AG20443 (cell line): ENCODE data around the gene ZNF672.

ENCODE experiments used
- DNase-seq: peaks from one replicate; pipeline ENCODE4 v3.0.0; 2012; ENCODE audit warnings: low spot score, mixed read lengths

Gene ZNF672

DNA sequence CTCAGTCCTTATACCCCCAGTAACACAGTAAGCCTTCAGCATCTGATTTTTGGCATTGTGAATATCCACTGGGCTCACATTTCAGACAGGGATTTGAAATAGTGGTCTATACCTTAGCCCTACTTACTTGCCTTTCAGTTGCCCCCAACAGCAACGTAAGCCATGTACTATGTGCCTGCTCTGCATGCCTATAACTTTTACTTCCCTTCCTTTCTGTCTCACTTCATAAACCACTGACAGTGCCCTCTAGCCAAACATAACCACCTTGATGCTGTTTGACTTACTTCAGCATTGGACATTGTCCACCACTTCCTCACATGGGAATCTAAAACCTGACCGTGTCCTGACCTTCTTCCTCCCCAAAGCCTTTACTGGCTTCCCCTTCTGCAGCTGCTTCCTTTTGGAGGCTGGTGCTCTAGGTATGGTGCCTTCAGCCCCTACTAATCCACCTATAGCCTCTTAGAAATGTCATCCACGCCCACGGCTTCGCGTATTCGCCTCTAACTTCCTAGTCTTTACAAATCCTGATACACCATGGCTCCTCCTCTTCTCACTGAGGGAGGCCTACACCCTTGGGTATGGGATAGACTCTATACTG is 3.6 kb upstream of the ZNF672 start:
- no peak for DNase-seq

DNA sequence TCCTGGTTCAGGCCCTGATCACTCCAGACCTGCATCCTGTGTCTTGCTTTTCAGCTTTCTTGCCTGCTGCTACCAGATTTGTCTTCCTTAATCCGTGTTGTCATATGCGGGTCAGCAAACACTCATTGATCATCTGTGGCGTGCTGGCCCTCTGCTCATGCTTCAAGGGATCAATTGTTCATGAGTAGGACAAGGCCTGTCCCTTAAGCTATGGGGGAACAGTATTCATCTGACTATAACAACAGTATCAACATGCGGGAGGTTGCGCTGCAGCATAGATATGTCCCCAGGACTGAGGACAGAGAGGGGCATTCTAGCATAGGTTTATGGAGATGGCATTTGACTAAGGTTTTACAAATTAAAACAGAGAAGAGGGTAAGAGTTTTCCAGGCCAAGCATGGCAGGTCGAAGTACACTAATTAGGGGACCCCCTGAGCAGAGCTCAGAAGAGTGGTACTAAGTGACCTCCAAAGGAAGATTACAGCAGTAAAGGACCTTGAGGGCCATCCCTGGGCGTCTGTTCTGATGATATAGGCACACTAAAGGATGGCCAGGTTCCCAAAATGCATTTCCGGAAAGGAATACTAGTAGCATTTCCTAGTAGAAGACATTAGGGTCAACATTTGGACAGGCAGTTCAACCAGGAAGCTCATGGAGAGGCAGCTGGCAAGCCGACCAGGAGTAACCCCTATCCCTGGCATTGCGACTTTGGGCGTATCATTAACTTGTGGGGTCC is 811 bp upstream of the ZNF672 start:
- DNase-seq: no peak

DNA sequence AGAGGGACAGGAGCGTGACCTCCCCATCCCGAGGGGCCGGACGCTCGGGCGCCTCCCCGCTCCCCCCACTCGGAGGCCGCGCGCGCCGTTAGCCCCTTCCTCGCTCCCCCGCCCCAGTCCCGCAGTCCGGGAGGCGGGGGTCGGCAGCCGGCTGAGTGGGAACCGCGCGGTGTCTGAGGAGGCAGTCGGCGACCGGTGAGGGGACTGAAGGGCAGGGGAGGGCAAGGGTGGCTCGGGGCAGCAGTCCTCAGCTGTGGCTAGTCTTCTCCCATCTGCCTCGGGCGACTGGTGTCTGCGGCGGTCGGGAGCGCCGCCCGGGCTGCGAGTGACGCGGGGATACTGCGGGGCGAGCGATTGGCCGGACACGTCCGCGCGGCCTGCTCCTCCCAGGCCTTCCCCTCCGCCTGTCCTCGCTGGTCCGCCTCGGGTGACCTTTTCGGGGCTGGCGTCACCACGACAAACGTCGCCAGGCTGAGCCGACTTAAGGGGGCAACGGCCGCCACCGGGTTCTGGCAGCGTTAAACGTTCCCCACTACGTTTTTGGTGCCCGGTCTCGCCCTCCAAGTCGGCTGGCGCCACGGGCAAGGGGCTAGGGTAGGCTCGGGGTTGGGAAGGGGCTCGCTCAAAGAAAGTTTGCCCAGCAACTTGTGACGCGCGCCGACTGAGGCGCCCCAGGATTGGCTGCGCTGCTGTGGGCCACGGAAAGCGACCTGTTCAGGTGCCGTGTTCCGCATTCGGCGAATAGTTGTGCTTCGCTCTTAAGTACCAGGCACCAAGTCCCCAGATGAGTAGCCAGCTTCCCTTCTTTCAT is 538 bp downstream of the ZNF672 start:
- DNase-seq: peak; percentile 90

DNA sequence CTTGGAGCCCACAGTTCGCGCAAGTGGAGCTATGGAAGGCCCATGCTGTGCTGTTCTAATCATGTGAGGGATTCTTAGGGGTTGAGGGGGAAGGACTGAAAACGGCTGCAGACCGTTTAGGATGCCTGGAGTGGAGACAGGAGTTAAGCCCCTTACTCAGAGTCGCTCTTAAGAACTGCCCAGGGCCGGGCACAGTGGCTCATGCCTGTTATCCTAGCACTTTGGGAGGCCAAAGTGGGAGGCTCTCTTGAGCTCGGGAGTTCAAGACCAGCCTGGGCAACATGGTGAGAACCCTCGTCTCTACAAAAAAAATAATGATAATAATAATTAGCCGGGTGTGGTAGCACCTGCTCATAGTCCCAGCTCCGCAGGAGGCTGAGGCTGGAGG is 1.1 kb downstream of the ZNF672 start:
- DNase-seq: no peak

DNA sequence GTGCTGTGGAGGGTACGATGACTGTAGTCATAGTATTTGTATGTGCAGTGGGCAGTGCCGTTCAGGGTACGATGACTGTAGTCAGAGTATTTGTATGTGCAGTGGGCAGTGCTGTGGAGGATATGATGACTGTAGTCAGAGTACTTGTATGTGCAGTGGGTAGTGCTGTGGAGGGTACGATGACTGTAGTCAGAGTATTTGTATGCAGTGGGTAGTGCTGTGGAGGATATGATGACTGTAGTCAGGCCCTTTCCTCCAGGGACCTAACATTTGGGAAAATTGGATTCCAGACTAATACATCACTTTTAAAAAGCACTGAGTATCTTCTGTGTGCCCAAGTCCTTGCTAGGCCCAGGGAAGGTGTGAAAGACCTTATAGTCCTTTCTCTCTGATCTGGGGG is 2.9 kb downstream of the ZNF672 start:
- DNase-seq: no peak

DNA sequence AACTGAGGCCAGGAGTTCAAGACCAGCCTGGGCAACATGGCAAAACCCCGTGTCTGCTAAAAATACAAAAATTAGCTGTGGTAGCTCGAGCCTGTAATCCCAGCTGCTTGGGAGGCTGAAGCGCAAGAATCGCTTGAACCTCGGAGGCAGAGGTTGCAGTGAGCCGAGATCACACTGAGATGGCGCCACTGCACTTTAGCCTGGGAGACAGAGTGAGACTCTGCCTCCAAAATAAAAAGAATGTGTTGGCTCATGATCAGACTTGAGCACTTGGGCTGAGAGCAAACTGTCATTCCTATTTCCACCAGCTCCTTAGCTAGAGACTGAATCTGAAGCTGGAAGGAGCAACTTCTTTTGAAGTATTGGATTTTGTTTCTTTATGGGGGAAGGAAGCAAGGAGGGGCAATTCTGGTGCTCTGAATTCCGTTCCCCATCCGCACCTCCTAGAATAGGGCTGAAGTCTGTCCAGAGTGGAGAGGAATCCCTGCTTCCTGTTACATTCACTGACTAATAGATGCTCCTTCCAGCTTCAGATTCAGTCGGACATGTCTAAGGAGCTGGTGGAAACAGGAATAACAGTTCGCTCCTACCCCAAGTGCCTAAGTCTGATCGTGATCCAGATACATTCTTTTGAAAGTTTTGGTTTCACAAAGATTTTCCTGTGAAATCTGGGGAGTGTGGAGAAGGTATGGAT is 3.8 kb downstream of the ZNF672 start:
- peak; percentile 47 for DNase-seq

DNA sequence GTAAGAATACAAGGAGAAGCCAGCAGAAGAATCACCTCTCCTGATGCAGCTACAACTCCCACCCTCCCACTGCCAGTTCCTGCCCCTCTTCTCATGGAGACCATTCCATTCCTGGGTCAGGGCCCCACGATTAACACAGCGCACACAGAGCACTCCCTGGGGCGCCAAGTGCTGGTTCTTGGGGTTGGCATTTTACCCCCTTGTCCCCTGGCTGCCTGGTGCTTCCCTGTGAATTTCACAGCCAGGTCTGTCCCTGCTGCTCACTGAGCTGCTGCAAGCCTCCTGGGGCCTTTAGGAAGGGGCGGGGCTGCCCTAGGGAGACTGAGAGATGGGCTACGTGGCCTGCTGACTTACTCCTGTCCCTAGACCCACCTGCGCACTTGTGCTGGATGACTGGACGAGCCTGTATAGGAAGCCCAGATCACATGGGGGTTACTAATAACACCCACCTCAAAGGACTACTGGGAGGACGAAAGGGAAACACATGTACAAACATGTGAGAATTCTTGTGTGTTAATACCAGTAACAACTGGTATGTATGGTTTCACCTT is 4.8 kb downstream of the ZNF672 start:
- no peak for DNase-seq

DNA sequence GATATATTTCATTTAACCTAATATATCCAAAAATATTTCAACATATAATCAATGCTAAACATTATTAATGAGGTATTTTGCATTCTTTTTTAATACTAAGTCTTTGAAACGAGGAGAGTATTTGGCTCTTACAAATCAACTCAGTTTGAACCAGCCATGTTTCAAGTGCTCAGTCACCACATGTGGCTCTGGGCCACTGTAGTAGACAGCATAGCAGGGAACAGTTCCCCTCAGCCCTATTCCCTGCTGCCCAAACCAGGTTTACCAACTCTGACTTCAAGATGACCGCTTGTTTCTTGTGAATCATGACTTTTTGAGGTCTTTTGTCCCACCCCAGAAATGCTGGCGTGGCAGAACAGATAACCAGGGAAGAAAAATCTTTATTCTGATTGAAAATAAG is 5.7 kb downstream of the ZNF672 start:
- no peak for DNase-seq

DNA sequence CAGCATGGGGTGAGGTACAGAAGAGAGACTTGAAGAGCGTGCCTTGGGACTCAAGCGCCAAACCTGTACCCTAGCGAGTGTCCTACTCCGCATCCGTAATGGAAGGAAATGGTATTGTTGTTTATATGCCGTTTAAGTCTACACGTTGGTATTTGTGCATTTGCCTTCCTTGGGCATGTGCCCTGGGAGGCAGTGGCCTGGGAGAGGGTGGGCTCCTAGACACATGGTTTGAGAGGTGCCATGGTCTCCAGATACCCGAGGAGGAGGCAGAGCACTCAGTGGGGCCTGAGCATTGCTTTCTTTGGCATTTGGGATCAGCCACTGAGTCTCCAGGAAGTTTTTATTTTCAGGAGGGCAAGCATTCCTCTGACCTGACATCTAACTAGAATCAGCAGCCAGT is 6.5 kb downstream of the ZNF672 start:
- no peak for DNase-seq

DNA sequence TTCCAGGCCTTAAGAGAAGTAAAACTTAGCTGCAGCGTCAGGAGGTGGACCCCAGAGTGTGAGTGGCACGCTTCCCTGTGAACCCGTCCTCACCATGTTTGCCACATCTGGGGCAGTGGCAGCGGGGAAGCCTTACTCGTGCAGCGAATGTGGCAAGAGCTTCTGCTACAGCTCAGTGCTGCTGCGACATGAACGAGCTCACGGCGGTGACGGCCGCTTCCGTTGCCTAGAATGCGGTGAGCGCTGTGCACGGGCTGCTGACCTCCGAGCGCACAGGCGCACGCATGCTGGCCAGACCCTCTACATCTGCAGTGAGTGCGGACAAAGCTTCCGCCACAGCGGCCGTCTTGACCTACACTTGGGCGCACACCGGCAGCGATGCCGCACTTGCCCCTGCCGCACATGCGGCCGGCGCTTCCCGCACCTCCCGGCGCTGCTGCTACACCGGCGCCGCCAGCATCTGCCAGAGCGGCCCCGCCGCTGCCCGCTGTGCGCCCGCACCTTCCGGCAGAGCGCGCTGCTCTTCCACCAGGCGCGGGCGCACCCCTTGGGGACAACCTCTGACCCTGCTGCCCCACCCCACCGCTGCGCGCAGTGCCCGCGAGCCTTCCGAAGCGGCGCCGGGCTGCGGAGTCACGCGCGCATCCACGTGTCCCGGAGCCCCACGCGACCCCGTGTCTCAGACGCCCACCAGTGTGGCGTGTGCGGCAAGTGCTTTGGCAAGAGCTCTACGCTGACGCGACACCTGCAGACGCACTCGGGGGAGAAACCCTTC is 9.3 kb downstream of the ZNF672 start:
- no peak for DNase-seq

DNA sequence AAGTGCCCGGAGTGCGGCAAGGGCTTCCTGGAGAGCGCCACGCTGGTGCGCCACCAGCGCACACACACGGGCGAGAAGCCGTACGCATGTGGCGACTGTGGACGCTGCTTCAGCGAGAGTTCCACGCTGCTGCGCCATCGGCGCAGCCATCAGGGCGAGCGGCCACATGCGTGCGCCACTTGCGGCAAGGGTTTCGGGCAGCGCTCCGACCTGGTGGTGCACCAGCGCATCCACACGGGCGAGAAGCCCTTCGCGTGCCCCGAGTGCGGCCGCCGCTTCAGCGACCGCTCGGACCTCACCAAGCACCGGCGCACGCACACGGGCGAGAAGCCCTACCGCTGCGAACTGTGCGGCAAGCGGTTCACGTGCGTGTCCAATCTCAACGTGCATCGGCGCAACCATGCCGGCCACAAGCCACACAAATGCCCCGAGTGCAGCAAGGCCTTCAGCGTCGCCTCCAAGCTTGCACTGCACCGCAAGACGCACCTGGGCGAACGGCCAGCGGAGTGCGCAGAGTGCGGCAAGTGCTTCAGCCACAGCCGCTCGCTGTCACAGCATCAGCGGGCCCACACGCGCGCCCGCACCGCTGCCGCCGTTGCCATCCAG is 10.0 kb downstream of the ZNF672 start:
- no peak for DNase-seq

DNA sequence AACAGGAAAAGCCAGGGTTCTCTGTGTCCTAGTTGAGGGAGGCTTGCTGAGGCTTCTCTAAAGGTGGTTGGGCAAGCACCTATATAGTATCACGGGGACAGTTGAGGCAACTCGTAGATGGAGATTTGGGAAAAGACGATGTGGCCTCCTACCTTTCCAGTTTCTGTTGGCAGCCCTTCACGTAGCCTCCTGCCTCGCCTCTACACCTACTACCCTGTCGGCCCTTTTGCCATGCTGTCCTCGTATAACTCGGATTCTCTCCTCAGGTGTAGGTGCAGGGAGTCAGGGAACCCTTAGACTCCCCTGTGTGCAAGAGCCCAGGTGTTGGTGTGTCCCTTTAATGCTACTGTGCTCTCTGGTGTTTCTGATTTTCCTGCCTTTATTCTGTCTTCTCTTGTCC is 10.6 kb downstream of the ZNF672 start:
- no peak for DNase-seq

DNA sequence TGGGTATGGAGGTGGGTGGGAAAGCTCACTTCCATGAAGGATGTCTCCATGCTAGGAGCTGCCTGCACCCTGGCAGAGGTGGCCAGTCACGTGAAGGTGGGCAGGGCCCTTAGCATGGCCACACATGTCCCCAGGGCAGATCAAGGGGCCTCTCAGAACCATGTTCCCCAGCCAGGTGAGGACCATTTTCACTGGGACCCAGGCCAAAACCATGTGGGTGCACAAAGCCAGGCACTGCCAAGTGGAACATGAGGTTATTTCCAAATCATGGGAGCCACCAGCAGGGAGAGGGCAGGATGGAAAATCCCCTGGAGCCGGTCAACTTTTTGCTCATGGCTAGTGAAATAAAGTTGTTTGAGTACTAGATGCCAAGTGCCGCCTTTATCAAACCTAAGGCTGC is 11.1 kb downstream of the ZNF672 start:
- no peak for DNase-seq

DNA sequence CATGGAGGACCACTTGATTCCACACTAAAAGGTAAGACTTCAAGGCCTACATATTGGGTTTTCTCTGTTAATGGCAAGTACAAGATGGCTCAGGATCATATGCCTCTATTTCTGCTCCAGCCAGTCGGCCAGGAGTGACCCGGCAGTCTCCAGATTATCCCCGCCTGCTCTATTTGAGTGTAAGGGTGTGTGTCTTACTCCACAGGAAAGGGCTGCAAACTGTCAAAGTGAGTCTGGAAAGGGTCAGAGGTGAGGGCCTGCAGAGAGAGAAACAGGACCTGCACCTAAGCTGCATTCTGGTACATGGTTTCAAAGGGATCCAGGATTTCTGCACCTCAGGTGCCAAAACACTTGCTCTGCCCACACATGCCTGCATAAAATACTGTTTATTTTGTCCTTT is 11.6 kb downstream of the ZNF672 start:
- DNase-seq: no peak

DNA sequence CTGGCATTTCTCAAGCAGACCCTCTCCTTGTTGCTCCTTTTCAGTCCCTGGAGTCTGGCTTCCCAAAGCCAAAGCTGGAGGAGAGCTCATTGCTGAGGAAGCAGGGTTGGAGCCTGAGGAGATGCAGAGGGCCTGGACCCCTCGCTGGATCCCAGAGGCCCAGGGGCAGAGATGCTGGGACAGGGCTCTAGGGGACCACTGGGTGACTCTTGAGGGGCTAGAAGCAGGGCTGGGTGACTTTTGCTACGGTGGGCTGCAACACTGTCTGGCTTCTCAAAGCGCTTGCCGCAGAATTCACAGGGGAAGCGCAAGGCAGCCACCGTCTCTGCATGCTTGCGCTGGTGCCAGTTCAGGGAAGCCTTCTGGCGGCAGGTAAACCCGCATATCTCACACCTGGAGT is 12.1 kb downstream of the ZNF672 start:
- no peak for DNase-seq

DNA sequence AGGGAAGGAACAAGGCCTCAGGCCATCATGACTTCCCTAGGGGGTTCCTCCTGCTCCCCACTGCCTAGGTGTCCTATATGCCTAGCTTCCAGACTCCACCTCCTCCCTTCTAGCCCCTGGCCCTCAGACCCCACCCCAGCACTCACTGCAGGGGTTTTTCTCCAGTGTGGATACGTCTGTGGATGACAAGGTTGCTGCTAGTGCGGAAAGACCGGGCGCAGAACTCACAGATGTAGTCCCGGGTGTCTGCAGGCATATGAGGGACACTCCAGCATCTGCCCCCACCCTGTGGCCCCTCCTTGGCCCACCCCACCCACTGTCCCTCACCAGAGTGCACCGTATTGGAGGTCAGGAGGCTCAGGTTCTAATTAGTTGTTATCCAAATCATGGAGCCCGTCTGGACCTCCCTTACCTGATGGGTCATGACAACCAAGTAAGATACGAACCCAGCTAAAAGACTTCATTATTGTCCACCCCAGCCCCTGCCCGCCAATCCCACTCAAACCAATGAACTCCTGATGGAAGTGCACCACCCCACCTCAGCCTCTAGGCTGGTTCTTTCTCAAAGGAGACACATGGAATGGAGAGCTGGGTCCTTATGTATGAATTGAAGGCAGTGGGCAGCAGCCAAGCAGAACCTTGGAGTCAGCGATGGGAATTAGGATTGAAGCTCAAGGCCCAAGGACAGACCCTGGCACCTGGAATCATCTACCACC is 12.7 kb downstream of the ZNF672 start:
- no peak for DNase-seq

DNA sequence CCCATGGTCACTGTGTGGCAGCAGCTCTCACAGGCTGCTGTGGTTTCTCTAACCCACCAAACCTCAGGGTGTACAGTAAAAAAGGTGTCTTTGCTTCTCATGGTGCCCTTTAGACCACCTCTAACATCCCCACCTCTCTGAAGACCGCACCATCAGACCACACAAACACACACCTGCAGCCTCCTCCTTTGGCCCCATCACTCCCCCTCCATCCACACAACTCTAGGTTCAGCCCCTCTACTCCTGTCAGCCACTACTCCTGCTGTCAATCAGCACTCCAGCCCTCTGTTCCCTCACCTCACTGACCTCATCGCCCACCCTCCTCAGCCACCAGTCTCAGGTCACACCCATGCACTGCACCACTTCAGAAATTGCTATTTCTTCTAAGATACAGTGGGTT is 13.4 kb downstream of the ZNF672 start:
- no peak for DNase-seq

DNA sequence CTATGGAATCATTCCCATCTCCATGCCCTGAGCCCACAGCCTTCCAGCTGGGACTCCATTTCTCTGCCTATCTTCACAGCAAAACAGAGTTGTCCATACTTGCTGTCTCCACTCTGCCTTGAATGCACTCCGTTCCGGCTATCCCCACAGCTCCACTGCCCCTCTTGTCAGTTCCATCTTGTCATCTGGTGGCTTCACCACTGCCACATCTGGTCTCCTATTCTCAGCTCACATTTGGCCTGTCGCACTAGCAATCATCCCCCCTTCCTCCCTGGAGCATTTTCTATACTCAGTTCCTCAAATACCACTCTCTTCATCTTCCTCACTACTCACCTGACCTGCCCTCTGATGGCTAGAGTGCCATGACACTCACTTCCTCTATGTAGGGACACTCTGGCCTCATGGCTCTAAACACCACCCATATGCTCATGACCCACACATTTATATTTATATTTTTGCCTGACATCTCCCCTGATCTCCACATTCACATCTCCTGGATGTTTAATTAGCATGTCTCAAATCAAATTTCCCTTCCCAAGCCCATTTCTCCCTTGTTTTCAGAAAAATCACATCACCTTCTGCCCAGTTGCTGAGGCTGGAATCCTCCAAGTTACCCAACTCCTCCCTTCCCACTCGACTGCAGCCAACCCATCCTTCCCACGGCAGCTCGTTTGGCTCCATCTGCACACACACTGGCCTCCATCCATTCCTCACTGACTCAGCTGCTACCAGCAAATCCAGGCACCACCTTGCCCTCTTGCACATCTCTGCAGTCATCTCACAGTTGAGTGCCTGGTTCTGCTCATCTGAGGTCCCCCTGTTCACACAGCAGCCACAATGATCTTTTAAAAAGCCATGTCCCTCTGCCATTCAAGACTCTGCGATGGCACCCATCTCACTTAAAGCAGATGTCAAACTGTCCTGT is 14.7 kb downstream of the ZNF672 start:
- DNase-seq: peak; percentile 88

DNA sequence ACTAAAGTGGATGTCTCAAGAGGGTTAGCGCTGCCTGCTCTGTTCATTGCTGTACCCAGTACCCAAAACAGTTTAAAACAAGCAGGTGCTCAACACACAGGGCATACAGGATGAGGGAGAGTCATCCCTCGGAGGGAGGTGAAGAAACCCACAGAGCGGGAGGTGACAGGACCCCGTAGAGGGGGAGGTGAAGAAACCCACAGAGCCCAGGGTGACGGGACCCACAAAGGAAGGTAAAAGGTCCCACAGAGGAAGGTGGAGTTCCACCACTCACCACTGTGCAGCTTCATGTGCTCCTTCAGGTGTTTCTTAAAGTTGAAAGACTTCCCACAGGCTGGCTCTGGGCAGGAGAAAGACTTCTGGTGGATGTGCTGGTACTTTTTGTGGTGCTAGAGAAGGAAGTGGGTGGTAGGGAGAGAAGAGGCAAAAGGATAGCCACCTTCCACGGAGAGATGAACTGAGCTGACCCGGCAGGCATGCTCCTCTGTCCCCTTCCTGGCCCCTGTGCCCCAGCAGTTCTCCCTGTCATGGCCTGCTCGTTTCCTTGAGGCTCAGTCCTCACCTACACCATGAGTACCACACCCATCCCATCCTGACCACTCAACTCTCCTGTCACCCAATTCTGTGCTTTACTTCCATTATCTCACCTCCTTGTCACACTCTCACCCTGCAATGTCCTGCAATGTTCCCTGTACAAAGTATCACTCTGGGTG is 15.8 kb downstream of the ZNF672 start:
- DNase-seq: no peak
